ENCODE results near the gene CD7. TPM values are rescaled to one million over a fixed set of nuclear protein-coding genes. Genes with fewer than 3 reads are reported as not detected.

Gene CD7
- under 1 TPM; 0.55 to 0.80 TPM for total RNA-seq
- 0.75 TPM for polyA plus RNA-seq (2013, experiment 1 of 2)
- polyA plus RNA-seq (2013, experiment 2 of 2), result 0.58 TPM
- long read RNA-seq, experiment 1, result 0 reads
- long read RNA-seq, experiment 2, result 0 reads
- long read RNA-seq, experiment 3, result 0 reads
- long read RNA-seq, experiment 4, partial matches to known transcripts, result 0 of 3 reads
- long read RNA-seq, experiment 4, other reads (novel, unspliced or antisense), result 0 of 3 reads

DNA sequence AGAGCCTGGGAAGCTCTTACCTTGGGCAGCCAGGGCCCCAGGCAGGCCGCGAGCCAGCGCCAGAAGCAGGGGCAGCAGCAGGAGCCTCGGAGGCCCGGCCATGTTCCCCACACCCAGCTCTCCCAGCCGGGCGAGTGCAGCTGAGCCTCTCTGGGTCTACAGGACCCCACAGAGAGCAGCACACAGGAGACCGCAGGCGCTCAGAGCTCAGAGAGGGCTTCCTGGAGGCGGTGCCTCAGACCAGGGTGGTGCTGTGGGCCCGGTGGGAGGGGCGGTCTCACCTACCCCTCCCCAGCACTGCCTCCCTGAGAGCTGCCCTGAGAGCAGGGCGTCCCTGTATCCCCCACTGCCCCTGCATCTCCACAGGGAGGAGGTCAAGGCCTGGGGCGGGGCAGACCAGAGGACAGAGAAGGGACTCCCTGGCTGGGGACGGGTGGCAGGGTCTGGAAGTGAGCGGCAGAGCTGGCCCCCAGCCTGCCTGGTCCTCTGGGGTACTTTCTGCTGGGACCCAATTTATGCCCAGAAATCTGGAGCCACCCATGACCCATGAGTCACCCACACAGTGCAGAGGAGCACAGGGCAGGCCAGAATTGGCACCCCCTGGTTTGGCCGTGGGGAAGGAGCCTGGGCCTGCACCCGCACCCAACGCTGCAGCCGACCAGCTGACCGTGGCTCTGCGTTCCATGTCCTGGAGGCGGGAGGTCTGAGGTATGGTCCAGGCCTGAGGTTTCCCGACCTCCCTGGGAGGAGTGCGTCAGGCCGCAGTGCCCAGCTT lies at the start of gene CD7:
Gene CD7, minus strand, starts transcription at position 215 of the 775 bp plus-strand sequence. Its CDS starts 113 bp downstream, at position 102.
- Histone ChIP-seq H3K27ac (ENCODE audit: low read depth, low read length) (no peak within 1 kb of the TSS), H3K36me3 (ENCODE audit: control insufficient read depth, insufficient read depth, low read length) (no peaks in the 10 kb centered on the region), H3K9me3 (ENCODE audit: control insufficient read depth, low read length) (no peaks in the 10 kb centered on the region), H3K4me3 (ENCODE audit: low read length) (no peak within 1 kb of the TSS), H3K4me1 (ENCODE audit: control insufficient read depth, insufficient read depth, low read length) (no peaks in the 10 kb centered on the region), H3K27me3 (ENCODE audit: control insufficient read depth, insufficient read depth, low read length, poor library complexity, severe bottlenecking) (no peaks in the 10 kb centered on the region), H3K9ac (ENCODE audit: extremely low read depth, low read length, poor library complexity, severe bottlenecking) (no peak within 1 kb of the TSS)
- Mint-ChIP-seq H3K36me3 (ENCODE audit: low read depth) (no peaks in the 10 kb centered on the region), H3K4me1 (no peaks in the 10 kb centered on the region), H3K4me3 (no peak within 1 kb of the TSS), H3K9me3 (no peaks in the 10 kb centered on the region), H3K27me3 (ENCODE audit: insufficient read depth) (no peaks in the 10 kb centered on the region), H3K27ac (no peak within 1 kb of the TSS)
- TF ChIP-seq, protein P1, sequence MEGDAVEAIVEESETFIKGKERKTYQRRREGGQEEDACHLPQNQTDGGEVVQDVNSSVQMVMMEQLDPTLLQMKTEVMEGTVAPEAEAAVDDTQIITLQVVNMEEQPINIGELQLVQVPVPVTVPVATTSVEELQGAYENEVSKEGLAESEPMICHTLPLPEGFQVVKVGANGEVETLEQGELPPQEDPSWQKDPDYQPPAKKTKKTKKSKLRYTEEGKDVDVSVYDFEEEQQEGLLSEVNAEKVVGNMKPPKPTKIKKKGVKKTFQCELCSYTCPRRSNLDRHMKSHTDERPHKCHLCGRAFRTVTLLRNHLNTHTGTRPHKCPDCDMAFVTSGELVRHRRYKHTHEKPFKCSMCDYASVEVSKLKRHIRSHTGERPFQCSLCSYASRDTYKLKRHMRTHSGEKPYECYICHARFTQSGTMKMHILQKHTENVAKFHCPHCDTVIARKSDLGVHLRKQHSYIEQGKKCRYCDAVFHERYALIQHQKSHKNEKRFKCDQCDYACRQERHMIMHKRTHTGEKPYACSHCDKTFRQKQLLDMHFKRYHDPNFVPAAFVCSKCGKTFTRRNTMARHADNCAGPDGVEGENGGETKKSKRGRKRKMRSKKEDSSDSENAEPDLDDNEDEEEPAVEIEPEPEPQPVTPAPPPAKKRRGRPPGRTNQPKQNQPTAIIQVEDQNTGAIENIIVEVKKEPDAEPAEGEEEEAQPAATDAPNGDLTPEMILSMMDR (conservative IDR thresholded peaks at IDR 0.05), result no peak
- no peak for DNase-seq
- 84 to 89% methylated on average over 11 to 26 of the region's 26 CpGs for whole genome bisulfite sequencing, 2 experiments (ENCODE audit: insufficient coverage in 1 of 2, insufficient read length in 1 of 2)

DNA sequence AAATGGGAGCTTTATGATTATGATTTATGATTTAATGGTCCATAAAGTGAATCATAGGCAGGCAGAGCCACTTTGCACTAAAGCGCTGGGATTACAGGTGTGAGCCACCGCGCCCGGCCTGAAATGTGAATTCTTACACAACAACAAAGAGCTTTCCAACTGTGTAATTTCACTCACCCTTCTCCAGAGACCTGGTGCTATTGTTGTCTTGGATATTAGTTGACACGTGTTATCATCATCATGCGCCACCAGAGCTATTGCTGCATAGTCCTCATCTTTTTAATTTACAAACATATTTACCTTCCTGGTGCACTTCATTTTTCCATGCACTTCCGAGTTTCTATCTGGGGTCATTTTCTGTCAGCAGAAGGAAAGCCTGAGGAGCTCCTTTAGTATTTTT lies 49.3 kb upstream of the CD7 start:
- Mint-ChIP-seq H3K27ac (no peak overlapping the region), H3K36me3 (ENCODE audit: low read depth) (no peaks in the 10 kb centered on the region), H3K27me3 (ENCODE audit: insufficient read depth) (peaks cover 27% of the 10 kb centered on the region), H3K4me3 (no peak overlapping the region), H3K4me1 (peaks cover 15% of the 10 kb centered on the region), H3K9me3 (no peaks in the 10 kb centered on the region)
- Histone ChIP-seq H3K4me1 (ENCODE audit: control insufficient read depth, insufficient read depth, low read length) (peaks cover 13% of the 10 kb centered on the region), H3K27ac (ENCODE audit: low read depth, low read length) (no peak overlapping the region), H3K4me3 (ENCODE audit: low read length) (no peak overlapping the region), H3K9ac (ENCODE audit: extremely low read depth, low read length, poor library complexity, severe bottlenecking) (no peak overlapping the region), H3K9me3 (ENCODE audit: control insufficient read depth, low read length) (no peaks in the 10 kb centered on the region), H3K27me3 (ENCODE audit: control insufficient read depth, insufficient read depth, low read length, poor library complexity, severe bottlenecking) (peaks cover 14% of the 10 kb centered on the region), H3K36me3 (ENCODE audit: control insufficient read depth, insufficient read depth, low read length) (no peaks in the 10 kb centered on the region)
- TF ChIP-seq, protein P1 (conservative IDR thresholded peaks at IDR 0.05), result no peak
- WGBS, 2 experiments (ENCODE audit: insufficient coverage in 1 of 2, insufficient read length in 1 of 2), result 92 to 96% methylated on average over 3 to 7 of the region's 7 CpGs
- DNase-seq, result no peak

DNA sequence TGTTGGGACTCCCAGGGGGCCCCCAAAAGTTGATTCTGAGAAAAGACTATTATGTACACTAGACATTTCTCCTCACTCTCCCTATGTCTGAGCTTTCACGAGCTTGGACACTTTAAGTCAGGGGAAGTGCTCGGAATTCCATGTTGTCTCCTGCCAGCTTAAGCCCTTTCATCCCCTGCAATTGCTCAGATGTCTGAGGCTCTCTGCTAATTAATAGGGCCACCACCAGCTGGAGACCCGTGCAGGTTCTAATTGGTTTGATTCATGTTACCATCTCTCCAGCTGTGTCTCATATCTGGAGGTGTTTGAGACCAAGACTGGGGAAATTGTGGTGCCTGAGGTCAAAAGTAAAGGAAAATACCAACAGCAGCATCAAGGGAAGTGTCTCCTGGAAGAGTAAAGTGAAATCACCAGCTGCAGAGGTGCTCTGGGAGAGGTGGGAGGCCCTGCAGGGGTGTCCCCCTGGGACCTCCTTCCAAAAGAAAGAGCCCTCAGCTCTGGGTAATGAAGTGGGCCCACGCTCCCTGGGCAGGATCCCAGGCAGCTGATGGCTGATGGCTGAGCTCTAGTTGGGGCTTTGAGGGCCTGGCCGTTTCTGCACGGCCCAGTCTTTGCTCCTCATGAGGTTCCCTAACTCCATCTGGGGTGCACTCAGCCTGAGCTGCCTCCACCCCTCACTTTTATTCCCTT lies 48.3 kb upstream of the CD7 start:
- DNase-seq, result no peak
- Mint-ChIP-seq H3K36me3 (ENCODE audit: low read depth) (no peaks in the 10 kb centered on the region), H3K9me3 (no peaks in the 10 kb centered on the region), H3K4me3 (no peak overlapping the region), H3K27me3 (ENCODE audit: insufficient read depth) (peaks cover 25% of the 10 kb centered on the region), H3K27ac (no peak overlapping the region), H3K4me1 (peaks cover 15% of the 10 kb centered on the region)
- Histone ChIP-seq H3K4me3 (ENCODE audit: low read length) (no peak overlapping the region), H3K27me3 (ENCODE audit: control insufficient read depth, insufficient read depth, low read length, poor library complexity, severe bottlenecking) (peaks cover 5% of the 10 kb centered on the region), H3K9me3 (ENCODE audit: control insufficient read depth, low read length) (no peaks in the 10 kb centered on the region), H3K36me3 (ENCODE audit: control insufficient read depth, insufficient read depth, low read length) (no peaks in the 10 kb centered on the region), H3K4me1 (ENCODE audit: control insufficient read depth, insufficient read depth, low read length) (peaks cover 13% of the 10 kb centered on the region), H3K27ac (ENCODE audit: low read depth, low read length) (no peak overlapping the region), H3K9ac (ENCODE audit: extremely low read depth, low read length, poor library complexity, severe bottlenecking) (no peak overlapping the region)
- WGBS, 2 experiments (ENCODE audit: insufficient coverage in 1 of 2, insufficient read length in 1 of 2), result 84% methylated on average over 5 to 6 of the region's 6 CpGs
- TF ChIP-seq, protein P1 (conservative IDR thresholded peaks at IDR 0.05), result no peak
